HepG2 (cell line): Measurements from ENCODE around the gene GPR62. TPM values are rescaled to one million over a fixed set of nuclear protein-coding genes. Genes with fewer than 3 reads are reported as not detected.

Experiments
- CC2D1A ChIP-seq: sonication (generic); formaldehyde crosslinking; IDR thresholded peaks from 2 replicates; pipeline ENCODE4 v1.8.1; 2023; ENCODE audit warnings: mild to moderate bottlenecking, missing genetic modification reagents
- CCAR2 ChIP-seq: fragments of 200-400 bp; formaldehyde crosslinking; optimal IDR thresholded peaks from 2 replicates; pipeline ENCODE3; 2018; ENCODE audit warnings: low read depth, mild to moderate bottlenecking, low read length, moderate library complexity
- HNRNPLL ChIP-seq: fragments of 200-400 bp; formaldehyde crosslinking; IDR thresholded peaks from 2 replicates; pipeline ENCODE4 v1.6.1; 2017; ENCODE audit warnings: mild to moderate bottlenecking, low read depth, low read length; ENCODE audit not compliant: poor library complexity, severe bottlenecking
- KDM4B ChIP-seq: sonication (generic); formaldehyde crosslinking; IDR thresholded peaks from 2 replicates; pipeline ENCODE4 v1.4.0; 2020; ENCODE audit warnings: missing genetic modification reagents
- PLRG1 ChIP-seq: fragments of 450-650 bp; conservative IDR thresholded peaks from 2 replicates; pipeline ENCODE4 v1.6.1; 2016
- SYNCRIP ChIP-seq: fragments of 200-400 bp; formaldehyde crosslinking; IDR thresholded peaks from 2 replicates; pipeline ENCODE4 v1.6.1; 2018; ENCODE audit warnings: mild to moderate bottlenecking, low read depth, low read length; ENCODE audit not compliant: insufficient read depth
- TCF7 ChIP-seq: sonication (generic); IDR thresholded peaks from 2 replicates; pipeline ENCODE4 v1.6.1; 2016; ENCODE audit warnings: antibody characterized with exemption, low read depth
- ZNF432 ChIP-seq: sonication (generic); formaldehyde crosslinking; IDR thresholded peaks from 2 replicates; pipeline ENCODE4 v1.5.0; 2020; ENCODE audit warnings: missing genetic modification reagents, mild to moderate bottlenecking, borderline replicate concordance
- ZSCAN30 ChIP-seq: sonication (generic); formaldehyde crosslinking; IDR thresholded peaks from 2 replicates; pipeline ENCODE4 v1.5.0; 2020; ENCODE audit warnings: mild to moderate bottlenecking, missing genetic modification reagents
- polyA plus RNA-seq, 8 experiments: library from polyadenylated mRNA; depleted of rRNA in 3 of 8; stranded (reverse) in 7 of 8; unstranded in 1 of 8; fragments of >200 nt; fragmentation: Illumina TruSeq in 4 of 8; extraction: Trizol in 4 of 8; gene quantifications; 2 replicates each; pipeline versions ENCODE4 v1.2.1 to v1.2.3, GENCODE V29; 2011 to 2016; ENCODE audit warnings: low read depth in 4 of 8, missing spikeins in 1 of 8, mixed read lengths in 1 of 8; ENCODE audit not compliant: insufficient read depth in 1 of 8
- total RNA-seq, 5 experiments: library from RNA; depleted of rRNA; stranded (reverse); fragments of >200 nt; fragmentation: Illumina TruSeq; extraction: Trizol; gene quantifications; 2 replicates each; pipeline ENCODE4 v1.2.3, GENCODE V29; 2016; ENCODE audit warnings: low read depth in 1 of 5
- TF ChIP-seq, protein P1 (sequence below): sonication (generic); formaldehyde crosslinking; IDR thresholded peaks from 2 replicates; pipeline ENCODE4 v1.5.0; 2020; ENCODE audit warnings: mild to moderate bottlenecking, missing genetic modification reagents, borderline replicate concordance
- TF ChIP-seq, protein P2 (sequence below), 2 experiments: sonication (generic) in 1 of 2; formaldehyde crosslinking in 1 of 2; IDR thresholded peaks; 2 replicates each; pipeline versions ENCODE4 v1.5.1 to v1.6.1; 2011 to 2020; ENCODE audit warnings: borderline replicate concordance in 1 of 2, low read depth in 1 of 2, low read length in 1 of 2, mild to moderate bottlenecking in 1 of 2, missing genetic modification reagents in 1 of 2, moderate library complexity in 1 of 2
- TF ChIP-seq, protein P3 (sequence below): sonication (generic); formaldehyde crosslinking; IDR thresholded peaks from 2 replicates; pipeline ENCODE4 v1.4.0; 2020; ENCODE audit warnings: low read depth, mild to moderate bottlenecking, missing genetic modification reagents
- TF ChIP-seq, protein P4 (sequence below): sonication (generic); formaldehyde crosslinking; IDR thresholded peaks from 2 replicates; pipeline ENCODE4 v1.5.1; 2020; ENCODE audit warnings: missing genetic modification reagents, mild to moderate bottlenecking, borderline replicate concordance
- TF ChIP-seq, protein P5 (sequence below): sonication (generic); formaldehyde crosslinking; IDR thresholded peaks from 2 replicates; pipeline ENCODE4 v1.4.0; 2020; ENCODE audit warnings: missing genetic modification reagents

GPR62 gene
- total and polyA plus RNA-seq, 2 of the 13 experiments (the other 11 are each of a cell fraction or from before 2014, with no cell fraction given), result not detected

DNA sequence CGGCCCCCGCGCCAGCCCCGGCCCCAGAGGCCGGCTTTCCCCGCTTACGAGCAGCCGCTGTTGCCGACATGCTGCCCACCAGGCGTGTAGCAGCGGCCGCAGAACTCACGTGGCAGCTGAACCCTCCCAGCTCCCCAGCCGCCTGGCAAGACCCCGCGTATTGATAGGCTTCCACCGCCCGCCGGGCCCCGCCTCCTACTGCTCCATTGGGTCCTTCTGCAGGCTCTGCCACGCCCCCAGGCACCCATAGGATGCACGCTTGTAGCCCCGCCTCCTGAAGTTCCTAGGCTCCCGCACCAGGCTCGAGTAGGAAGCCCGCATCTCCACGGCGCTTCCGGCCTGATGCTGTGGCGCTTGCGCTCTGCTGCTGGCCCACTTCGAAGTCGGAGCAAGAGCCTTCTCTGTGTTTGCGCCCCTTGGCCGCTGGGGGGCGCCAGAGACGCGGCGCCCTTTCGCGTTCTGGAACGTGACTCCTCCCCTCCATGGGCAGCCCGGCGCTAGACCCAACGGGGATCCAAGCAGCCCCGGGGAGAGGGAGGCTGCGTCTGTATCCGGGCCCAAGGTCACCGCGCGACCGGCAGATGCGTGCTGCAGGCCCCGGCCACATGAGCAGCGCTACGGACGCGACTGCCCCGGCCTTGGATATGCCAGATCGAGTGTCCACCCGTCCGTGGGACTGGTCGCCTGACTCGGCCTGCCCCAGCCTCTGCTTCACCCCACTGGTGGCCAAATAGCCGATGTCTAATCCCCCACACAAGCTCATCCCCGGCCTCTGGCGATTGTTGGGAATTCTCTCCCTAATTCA is 13.2 kb upstream of the GPR62 start, which contains the start of the genes PARP3 and RRP9 (continued):
- TF ChIP-seq, protein P1, sequence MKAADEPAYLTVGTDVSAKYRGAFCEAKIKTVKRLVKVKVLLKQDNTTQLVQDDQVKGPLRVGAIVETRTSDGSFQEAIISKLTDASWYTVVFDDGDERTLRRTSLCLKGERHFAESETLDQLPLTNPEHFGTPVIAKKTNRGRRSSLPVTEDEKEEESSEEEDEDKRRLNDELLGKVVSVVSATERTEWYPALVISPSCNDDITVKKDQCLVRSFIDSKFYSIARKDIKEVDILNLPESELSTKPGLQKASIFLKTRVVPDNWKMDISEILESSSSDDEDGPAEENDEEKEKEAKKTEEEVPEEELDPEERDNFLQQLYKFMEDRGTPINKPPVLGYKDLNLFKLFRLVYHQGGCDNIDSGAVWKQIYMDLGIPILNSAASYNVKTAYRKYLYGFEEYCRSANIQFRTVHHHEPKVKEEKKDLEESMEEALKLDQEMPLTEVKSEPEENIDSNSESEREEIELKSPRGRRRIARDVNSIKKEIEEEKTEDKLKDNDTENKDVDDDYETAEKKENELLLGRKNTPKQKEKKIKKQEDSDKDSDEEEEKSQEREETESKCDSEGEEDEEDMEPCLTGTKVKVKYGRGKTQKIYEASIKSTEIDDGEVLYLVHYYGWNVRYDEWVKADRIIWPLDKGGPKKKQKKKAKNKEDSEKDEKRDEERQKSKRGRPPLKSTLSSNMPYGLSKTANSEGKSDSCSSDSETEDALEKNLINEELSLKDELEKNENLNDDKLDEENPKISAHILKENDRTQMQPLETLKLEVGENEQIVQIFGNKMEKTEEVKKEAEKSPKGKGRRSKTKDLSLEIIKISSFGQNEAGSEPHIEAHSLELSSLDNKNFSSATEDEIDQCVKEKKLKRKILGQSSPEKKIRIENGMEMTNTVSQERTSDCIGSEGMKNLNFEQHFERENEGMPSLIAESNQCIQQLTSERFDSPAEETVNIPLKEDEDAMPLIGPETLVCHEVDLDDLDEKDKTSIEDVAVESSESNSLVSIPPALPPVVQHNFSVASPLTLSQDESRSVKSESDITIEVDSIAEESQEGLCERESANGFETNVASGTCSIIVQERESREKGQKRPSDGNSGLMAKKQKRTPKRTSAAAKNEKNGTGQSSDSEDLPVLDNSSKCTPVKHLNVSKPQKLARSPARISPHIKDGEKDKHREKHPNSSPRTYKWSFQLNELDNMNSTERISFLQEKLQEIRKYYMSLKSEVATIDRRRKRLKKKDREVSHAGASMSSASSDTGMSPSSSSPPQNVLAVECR (CRISPR knock-in tag), result peak; percentile 96
- TF ChIP-seq ZNF432 (CRISPR knock-in tag) (no peak), ZSCAN30 (CRISPR knock-in tag) (no peak), TCF7 (no peak; the same call in 1 of the 2 replicates), KDM4B (CRISPR knock-in tag) (peak; percentile 77; the same call in 1 of the 2 replicates), SYNCRIP (no peak), CCAR2 (no peak), HNRNPLL (peak; percentile 74), PLRG1 (no peak), CC2D1A (CRISPR knock-in tag) (no peak)
- TF ChIP-seq, protein P2, sequence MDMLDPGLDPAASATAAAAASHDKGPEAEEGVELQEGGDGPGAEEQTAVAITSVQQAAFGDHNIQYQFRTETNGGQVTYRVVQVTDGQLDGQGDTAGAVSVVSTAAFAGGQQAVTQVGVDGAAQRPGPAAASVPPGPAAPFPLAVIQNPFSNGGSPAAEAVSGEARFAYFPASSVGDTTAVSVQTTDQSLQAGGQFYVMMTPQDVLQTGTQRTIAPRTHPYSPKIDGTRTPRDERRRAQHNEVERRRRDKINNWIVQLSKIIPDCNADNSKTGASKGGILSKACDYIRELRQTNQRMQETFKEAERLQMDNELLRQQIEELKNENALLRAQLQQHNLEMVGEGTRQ (IDR thresholded peaks at IDR 0.05; ENCODE audit: low read depth, low read length), result no peak
- TF ChIP-seq, protein P2 (CRISPR knock-in tag; IDR thresholded peaks at IDR 0.05; ENCODE audit: borderline replicate concordance), result peak; percentile 68; the same call in 1 of the 2 replicates
- TF ChIP-seq, protein P3, sequence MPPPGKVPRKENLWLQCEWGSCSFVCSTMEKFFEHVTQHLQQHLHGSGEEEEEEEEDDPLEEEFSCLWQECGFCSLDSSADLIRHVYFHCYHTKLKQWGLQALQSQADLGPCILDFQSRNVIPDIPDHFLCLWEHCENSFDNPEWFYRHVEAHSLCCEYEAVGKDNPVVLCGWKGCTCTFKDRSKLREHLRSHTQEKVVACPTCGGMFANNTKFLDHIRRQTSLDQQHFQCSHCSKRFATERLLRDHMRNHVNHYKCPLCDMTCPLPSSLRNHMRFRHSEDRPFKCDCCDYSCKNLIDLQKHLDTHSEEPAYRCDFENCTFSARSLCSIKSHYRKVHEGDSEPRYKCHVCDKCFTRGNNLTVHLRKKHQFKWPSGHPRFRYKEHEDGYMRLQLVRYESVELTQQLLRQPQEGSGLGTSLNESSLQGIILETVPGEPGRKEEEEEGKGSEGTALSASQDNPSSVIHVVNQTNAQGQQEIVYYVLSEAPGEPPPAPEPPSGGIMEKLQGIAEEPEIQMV (CRISPR knock-in tag), result no peak; the same call in 1 of the 2 replicates
- TF ChIP-seq, protein P4, sequence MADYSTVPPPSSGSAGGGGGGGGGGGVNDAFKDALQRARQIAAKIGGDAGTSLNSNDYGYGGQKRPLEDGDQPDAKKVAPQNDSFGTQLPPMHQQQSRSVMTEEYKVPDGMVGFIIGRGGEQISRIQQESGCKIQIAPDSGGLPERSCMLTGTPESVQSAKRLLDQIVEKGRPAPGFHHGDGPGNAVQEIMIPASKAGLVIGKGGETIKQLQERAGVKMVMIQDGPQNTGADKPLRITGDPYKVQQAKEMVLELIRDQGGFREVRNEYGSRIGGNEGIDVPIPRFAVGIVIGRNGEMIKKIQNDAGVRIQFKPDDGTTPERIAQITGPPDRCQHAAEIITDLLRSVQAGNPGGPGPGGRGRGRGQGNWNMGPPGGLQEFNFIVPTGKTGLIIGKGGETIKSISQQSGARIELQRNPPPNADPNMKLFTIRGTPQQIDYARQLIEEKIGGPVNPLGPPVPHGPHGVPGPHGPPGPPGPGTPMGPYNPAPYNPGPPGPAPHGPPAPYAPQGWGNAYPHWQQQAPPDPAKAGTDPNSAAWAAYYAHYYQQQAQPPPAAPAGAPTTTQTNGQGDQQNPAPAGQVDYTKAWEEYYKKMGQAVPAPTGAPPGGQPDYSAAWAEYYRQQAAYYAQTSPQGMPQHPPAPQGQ, result no peak; the same call in 1 of the 2 replicates
- TF ChIP-seq, protein P5, sequence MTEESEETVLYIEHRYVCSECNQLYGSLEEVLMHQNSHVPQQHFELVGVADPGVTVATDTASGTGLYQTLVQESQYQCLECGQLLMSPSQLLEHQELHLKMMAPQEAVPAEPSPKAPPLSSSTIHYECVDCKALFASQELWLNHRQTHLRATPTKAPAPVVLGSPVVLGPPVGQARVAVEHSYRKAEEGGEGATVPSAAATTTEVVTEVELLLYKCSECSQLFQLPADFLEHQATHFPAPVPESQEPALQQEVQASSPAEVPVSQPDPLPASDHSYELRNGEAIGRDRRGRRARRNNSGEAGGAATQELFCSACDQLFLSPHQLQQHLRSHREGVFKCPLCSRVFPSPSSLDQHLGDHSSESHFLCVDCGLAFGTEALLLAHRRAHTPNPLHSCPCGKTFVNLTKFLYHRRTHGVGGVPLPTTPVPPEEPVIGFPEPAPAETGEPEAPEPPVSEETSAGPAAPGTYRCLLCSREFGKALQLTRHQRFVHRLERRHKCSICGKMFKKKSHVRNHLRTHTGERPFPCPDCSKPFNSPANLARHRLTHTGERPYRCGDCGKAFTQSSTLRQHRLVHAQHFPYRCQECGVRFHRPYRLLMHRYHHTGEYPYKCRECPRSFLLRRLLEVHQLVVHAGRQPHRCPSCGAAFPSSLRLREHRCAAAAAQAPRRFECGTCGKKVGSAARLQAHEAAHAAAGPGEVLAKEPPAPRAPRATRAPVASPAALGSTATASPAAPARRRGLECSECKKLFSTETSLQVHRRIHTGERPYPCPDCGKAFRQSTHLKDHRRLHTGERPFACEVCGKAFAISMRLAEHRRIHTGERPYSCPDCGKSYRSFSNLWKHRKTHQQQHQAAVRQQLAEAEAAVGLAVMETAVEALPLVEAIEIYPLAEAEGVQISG (CRISPR knock-in tag), result peak; percentile 81
